CD4-positive, alpha-beta T cell (primary cell): ENCODE data around the gene NOSTRIN. TPM values are rescaled to one million over a fixed set of nuclear protein-coding genes. Genes with fewer than 3 reads are reported as not detected.

Source experiments
- ATAC-seq: fragments of 200-7000 bp; cut with Tn5 transposase; one replicate; pipeline ENCODE4 v1.10.0; 2022; ENCODE audit warnings: mild to moderate bottlenecking; ENCODE audit not compliant: poor library complexity
- CTCF ChIA-PET: fragments of 350-600 bp; sonication (Branson Sonifier 250); formaldehyde crosslinking; loops from one replicate; lab custom pipeline; 2021; ENCODE audit warnings: antibody characterized with exemption, inconsistent platforms; lab: Charles Lee
- POLR2A ChIA-PET: fragments of 350-600 bp; sonication (Branson Sonifier 250); formaldehyde crosslinking; loops from one replicate; lab custom pipeline; 2021; ENCODE audit warnings: antibody characterized with exemption, inconsistent platforms; lab: Charles Lee
- DNase-seq, 14 experiments: peaks; one replicate each; pipeline ENCODE4 v3.0.0-alpha.2; 2013 to 2020; ENCODE audit warnings: mixed read lengths in 2 of 14
- H3K27ac ChIP-seq, 2 donors: one replicate each; pipeline versions ENCODE4 v1.5.1 to v1.7.0; 2013; ENCODE audit warnings: low read length in 2 of 2, low read depth in 1 of 2, mild to moderate bottlenecking in 1 of 2
- H3K27me3 ChIP-seq, 2 experiments: 1 replicate in 1 of 2; 2 replicates in 1 of 2; pipeline versions ENCODE4 v1.6.1 to v1.7.0; 2013; ENCODE audit warnings: low read length in 2 of 2, control low read depth in 1 of 2, mild to moderate bottlenecking in 1 of 2, moderate library complexity in 1 of 2; ENCODE audit not compliant: insufficient read depth in 2 of 2, control insufficient read depth in 1 of 2
- H3K36me3 ChIP-seq: one replicate; pipeline ENCODE4 v1.6.1; 2013; ENCODE audit warnings: low read length, control low read depth; ENCODE audit not compliant: insufficient read depth
- H3K4me1 ChIP-seq: one replicate; pipeline ENCODE4 v1.6.1; 2013; ENCODE audit warnings: low read length, control low read depth; ENCODE audit not compliant: insufficient read depth
- H3K4me3 ChIP-seq: one replicate; pipeline ENCODE4 v1.5.1; 2013; ENCODE audit warnings: mild to moderate bottlenecking, low read length, moderate library complexity
- H3K9me3 ChIP-seq, 2 experiments: 1 replicate in 1 of 2; 2 replicates in 1 of 2; pipeline versions ENCODE4 v1.6.1 to v1.7.0; 2013; ENCODE audit warnings: low read length in 2 of 2, mild to moderate bottlenecking in 2 of 2, control low read depth in 1 of 2, moderate library complexity in 1 of 2; ENCODE audit not compliant: control insufficient read depth in 1 of 2, insufficient read depth in 1 of 2
- H3K27ac Mint-ChIP-seq: one replicate; pipeline ENCODE4 v1.8.0; 2020; ENCODE audit warnings: mixed read lengths
- H3K27me3 Mint-ChIP-seq: one replicate; pipeline ENCODE4 v1.8.0; 2021; ENCODE audit warnings: mixed read lengths
- H3K36me3 Mint-ChIP-seq: one replicate; pipeline ENCODE4 v1.8.0; 2021; ENCODE audit warnings: low read depth, mixed read lengths
- H3K4me1 Mint-ChIP-seq: one replicate; pipeline ENCODE4 v1.8.0; 2021; ENCODE audit warnings: low read depth, mixed read lengths
- H3K4me3 Mint-ChIP-seq: one replicate; pipeline ENCODE4 v1.8.0; 2020; ENCODE audit warnings: mild to moderate bottlenecking, mixed read lengths
- H3K9me3 Mint-ChIP-seq: one replicate; pipeline ENCODE4 v1.8.0; 2020; ENCODE audit warnings: mixed read lengths
- intact Hi-C, 2 experiments: fragments of 100-400 bp; cut with DNase I in 1 of 2; cut with micrococcal nuclease in 1 of 2; formaldehyde crosslinking; loops; one replicate each; pipeline versions ENCODE4 v1.15.1 to v1.9.0; 2023 to 2025; cut with DNase I, micrococcal nuclease
- total RNA-seq, 174 experiments: library from RNA in 2 of 174; stranded (reverse) in 2 of 174; gene quantifications; one replicate each; pipeline ENCODE4 v1.2.3 and lab custom pipeline; 2021 to 2026
- TF ChIP-seq, protein P1 (sequence below): fragments of 200-600 bp; IDR thresholded peaks from one replicate; pipeline ENCODE4 v1.8.0; 2022; ENCODE audit warnings: antibody characterized with exemption, mild to moderate bottlenecking

NOSTRIN gene
- total RNA-seq, 2 experiments from 2014 or later: 0.92 to 1.0 TPM

DNA sequence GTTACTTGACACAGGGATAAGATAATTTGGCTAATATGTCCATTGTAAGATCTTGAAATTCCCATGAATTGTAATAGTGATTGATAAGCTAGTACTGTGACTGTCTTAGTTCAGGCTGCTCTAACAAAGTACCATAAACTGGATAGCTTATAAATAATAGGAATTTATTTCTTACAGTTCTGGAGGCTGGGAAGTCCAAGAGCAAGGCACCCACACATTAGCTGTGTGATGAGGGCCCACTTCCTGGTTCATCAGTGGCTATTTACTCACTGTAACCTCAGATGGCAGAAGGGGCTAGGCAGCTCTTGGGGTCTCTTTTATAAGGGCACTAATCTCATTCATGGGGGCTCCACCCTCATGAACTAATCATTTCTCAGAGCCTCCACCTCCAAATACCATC, 28.5 kb downstream of the NOSTRIN start:
- H3K9me3 ChIP-seq: no peaks in the 10 kb centered on the region
- Mint-ChIP-seq H3K36me3 (no peaks in the 10 kb centered on the region), H3K9me3 (no peaks in the 10 kb centered on the region), H3K27ac (no peak overlapping the region), H3K27me3 (no peaks in the 10 kb centered on the region), H3K4me3 (no peak overlapping the region), H3K4me1 (no peaks in the 10 kb centered on the region)
- H3K36me3 ChIP-seq: no peaks in the 10 kb centered on the region
- H3K27ac ChIP-seq: no peak overlapping the region
- no peaks in the 10 kb centered on the region for H3K27me3 ChIP-seq
- no peak overlapping the region for H3K4me3 ChIP-seq
- no peak for ATAC-seq
- intact Hi-C loops: no loop called here
- no peaks in the 10 kb centered on the region for H3K4me1 ChIP-seq
- POLR2A ChIA-PET: no interaction called here
- DNase-seq: no peak
- CTCF ChIA-PET: no interaction called here
- TF ChIP-seq, protein P1, sequence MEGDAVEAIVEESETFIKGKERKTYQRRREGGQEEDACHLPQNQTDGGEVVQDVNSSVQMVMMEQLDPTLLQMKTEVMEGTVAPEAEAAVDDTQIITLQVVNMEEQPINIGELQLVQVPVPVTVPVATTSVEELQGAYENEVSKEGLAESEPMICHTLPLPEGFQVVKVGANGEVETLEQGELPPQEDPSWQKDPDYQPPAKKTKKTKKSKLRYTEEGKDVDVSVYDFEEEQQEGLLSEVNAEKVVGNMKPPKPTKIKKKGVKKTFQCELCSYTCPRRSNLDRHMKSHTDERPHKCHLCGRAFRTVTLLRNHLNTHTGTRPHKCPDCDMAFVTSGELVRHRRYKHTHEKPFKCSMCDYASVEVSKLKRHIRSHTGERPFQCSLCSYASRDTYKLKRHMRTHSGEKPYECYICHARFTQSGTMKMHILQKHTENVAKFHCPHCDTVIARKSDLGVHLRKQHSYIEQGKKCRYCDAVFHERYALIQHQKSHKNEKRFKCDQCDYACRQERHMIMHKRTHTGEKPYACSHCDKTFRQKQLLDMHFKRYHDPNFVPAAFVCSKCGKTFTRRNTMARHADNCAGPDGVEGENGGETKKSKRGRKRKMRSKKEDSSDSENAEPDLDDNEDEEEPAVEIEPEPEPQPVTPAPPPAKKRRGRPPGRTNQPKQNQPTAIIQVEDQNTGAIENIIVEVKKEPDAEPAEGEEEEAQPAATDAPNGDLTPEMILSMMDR: no peak

DNA sequence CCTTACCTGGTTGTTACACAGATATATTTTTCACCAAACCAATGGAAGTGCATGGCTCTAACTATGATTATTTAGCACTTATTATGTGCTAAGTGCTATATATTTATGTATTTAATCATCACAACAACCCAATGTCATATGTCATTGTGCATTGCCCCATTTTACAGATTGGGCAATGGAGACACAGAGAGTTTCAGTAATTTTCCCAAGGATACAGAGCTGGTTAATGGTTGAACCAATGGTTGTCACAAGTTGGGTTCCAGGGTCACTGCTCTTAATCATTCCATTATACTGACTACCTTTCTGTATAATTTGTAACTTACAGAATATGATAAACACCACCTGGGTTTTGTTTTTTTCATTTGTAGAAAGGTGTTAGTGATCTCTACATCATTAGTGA, 29.2 kb downstream of the NOSTRIN start:
- CTCF ChIA-PET: no interaction called here
- H3K4me1 Mint-ChIP-seq: no peaks in the 10 kb centered on the region
- no peak for ATAC-seq
- no peaks in the 10 kb centered on the region for H3K9me3 Mint-ChIP-seq
- TF ChIP-seq, protein P1: no peak
- no peak for DNase-seq
- no peak overlapping the region for H3K4me3 ChIP-seq
- H3K27me3 ChIP-seq: no peaks in the 10 kb centered on the region
- H3K36me3 Mint-ChIP-seq: no peaks in the 10 kb centered on the region
- no peak overlapping the region for H3K4me3 Mint-ChIP-seq
- no peak overlapping the region for H3K27ac Mint-ChIP-seq
- POLR2A ChIA-PET: no interaction called here
- no peaks in the 10 kb centered on the region for H3K27me3 Mint-ChIP-seq
- no peak overlapping the region for H3K27ac ChIP-seq
- H3K9me3 ChIP-seq: no peaks in the 10 kb centered on the region
- H3K4me1 ChIP-seq: no peaks in the 10 kb centered on the region
- no peaks in the 10 kb centered on the region for H3K36me3 ChIP-seq
- intact Hi-C loops: no loop called here

DNA sequence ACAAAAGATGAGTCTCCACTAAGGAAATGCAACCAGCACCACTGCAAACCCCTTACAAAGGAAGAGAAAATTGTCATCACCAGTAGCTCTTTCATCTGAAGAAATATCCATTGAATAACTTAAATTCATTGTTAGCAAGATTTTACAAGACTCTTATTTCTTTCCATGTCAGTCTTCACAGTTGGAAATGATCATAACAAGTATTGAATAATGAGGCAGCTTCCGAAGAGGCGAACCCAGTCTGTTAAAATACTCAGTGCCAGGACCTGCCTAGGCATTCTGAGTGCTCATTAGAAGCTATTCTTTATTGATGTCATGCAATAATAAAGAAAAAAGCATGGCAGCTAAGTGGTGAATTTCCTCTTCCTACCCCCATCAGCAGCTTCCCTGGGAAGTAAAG, 33.5 kb downstream of the NOSTRIN start:
- Mint-ChIP-seq H3K36me3 (no peaks in the 10 kb centered on the region), H3K9me3 (no peaks in the 10 kb centered on the region), H3K27ac (no peak overlapping the region), H3K4me3 (no peak overlapping the region), H3K4me1 (no peaks in the 10 kb centered on the region), H3K27me3 (no peaks in the 10 kb centered on the region)
- no peaks in the 10 kb centered on the region for H3K9me3 ChIP-seq
- DNase-seq: no peak
- H3K4me3 ChIP-seq: no peak overlapping the region
- H3K36me3 ChIP-seq: no peaks in the 10 kb centered on the region
- no peak overlapping the region for H3K27ac ChIP-seq
- ChIA-PET CTCF (no interaction called here), POLR2A (no interaction called here)
- no peaks in the 10 kb centered on the region for H3K4me1 ChIP-seq
- intact Hi-C loops: no loop called here
- TF ChIP-seq, protein P1: no peak
- no peaks in the 10 kb centered on the region for H3K27me3 ChIP-seq
- ATAC-seq: no peak
